Lung (tissue), 12 donors: ENCODE data around the gene SLC30A7. TPM values are rescaled to one million over a fixed set of nuclear protein-coding genes. Genes with fewer than 3 reads are reported as not detected.

Experiments
- ATAC-seq: fragments of 200-7000 bp; cut with Tn5 transposase; one replicate; pipeline ENCODE4 v1.9.1; 2020; ENCODE audit warnings: moderate number of reproducible peaks; ENCODE audit not compliant: insufficient read depth, low FRiP score
- DNase-seq, 3 donors: peaks; one replicate each; pipeline ENCODE4 v3.0.0-alpha.2; 2013 to 2017
- H3K27ac ChIP-seq, 2 donors: one replicate each; pipeline ENCODE4 v1.5.1; 2013; ENCODE audit warnings: mild to moderate bottlenecking in 2 of 2, moderate library complexity in 2 of 2, control low read depth in 1 of 2, inconsistent platforms in 1 of 2, low read depth in 1 of 2, low read length in 1 of 2
- H3K27me3 ChIP-seq, 3 donors: one replicate each; pipeline ENCODE4 v1.5.1; 2013; ENCODE audit warnings: low read length in 2 of 3; ENCODE audit not compliant: control insufficient read depth in 3 of 3, insufficient read depth in 3 of 3
- H3K36me3 ChIP-seq, 4 donors: one replicate each; pipeline ENCODE4 v1.5.1; 2013; ENCODE audit warnings: low read length in 4 of 4, mild to moderate bottlenecking in 1 of 4, moderate library complexity in 1 of 4; ENCODE audit not compliant: control insufficient read depth in 4 of 4, insufficient read depth in 4 of 4
- H3K4me1 ChIP-seq, 5 donors: one replicate each; pipeline ENCODE4 v1.5.1; 2013; ENCODE audit warnings: low read length in 5 of 5, mild to moderate bottlenecking in 2 of 5, moderate library complexity in 1 of 5; ENCODE audit not compliant: control insufficient read depth in 5 of 5, insufficient read depth in 5 of 5
- H3K4me3 ChIP-seq: one replicate; pipeline ENCODE4 v1.5.1; 2013; ENCODE audit warnings: mild to moderate bottlenecking, control low read depth, moderate library complexity
- H3K9ac ChIP-seq, 2 donors: one replicate each; pipeline ENCODE4 v1.5.1; 2013; ENCODE audit warnings: low read length in 2 of 2, control low read depth in 1 of 2; ENCODE audit not compliant: insufficient read depth in 1 of 2
- H3K9me3 ChIP-seq, 4 donors: one replicate each; pipeline ENCODE4 v1.5.1; 2013; ENCODE audit warnings: low read length in 3 of 4, mild to moderate bottlenecking in 1 of 4, moderate library complexity in 1 of 4; ENCODE audit not compliant: control insufficient read depth in 4 of 4, insufficient read depth in 3 of 4
- CTCF ChIP-seq: IDR thresholded peaks from 2 replicates; pipeline ENCODE4 v1.5.1; 2012; ENCODE audit warnings: mild to moderate bottlenecking; ENCODE audit errors: control extremely low read depth, extremely low read depth
- WGBS, 2 donors: extraction: QIAGEN DNeasy Blood & Tissue Kit; methylation state at CpG; one replicate each; pipeline ENCODE4 v1.1.7; 2013; 5-methylcytosine and 5-hydroxymethylcytosine counted together
- polyA plus RNA-seq, 2 donors: library from polyadenylated mRNA; stranded (reverse); fragments of 200-250 nt; gene quantifications; one replicate each; pipeline ENCODE4 v1.2.1, GENCODE V29; 2013
- total RNA-seq, 2 donors: library from RNA; depleted of rRNA in 1 of 2; stranded (reverse); fragments of >200 nt in 1 of 2; gene quantifications; one replicate each; pipeline ENCODE4 v1.2.1, GENCODE V29; 2014 to 2021
- donor health status: control.
- donor health status: control.
- donor health status: Bipolar disorder and iron deficiency.
- donor health status: healthy.
- donor health status: DM: yes; HTN: yes; CAD: no.

SLC30A7 gene
- total and polyA plus RNA-seq, 4 donors, result 7.6 to 33.9 (median 19.6) TPM

- Histone ChIP-seq H3K4me3 (no peak overlapping the region), H3K9me3 (no peaks in the 10 kb centered on the region), H3K4me1 (peaks cover 0 to 10% (median 0%) of the 10 kb centered on the region in 5 donors), H3K27ac (no peak overlapping the region), H3K36me3 (no peaks in the 10 kb centered on the region), H3K9ac (no peak overlapping the region), H3K27me3 (peaks cover 0 to 3% (median 0%) of the 10 kb centered on the region in 3 donors)
- WGBS, 2 donors, result 17 to 22% methylated on average over 7 of the region's 7 CpGs
- DNase-seq (peak in 2 of 3 donors; percentile 70 to 75), ATAC-seq (no peak)
- peak; percentile 71 for TF ChIP-seq CTCF
These were observed 27.4 kb upstream of the SLC30A7 start for GRCh38 chr1:100868364-100868995.

GRCh38 chr1:100869996-100870395, 25.9 kb upstream of the SLC30A7 start:
- TF ChIP-seq CTCF, result no peak
- no peak overlapping the region for H3K9ac ChIP-seq
- H3K27ac ChIP-seq, result no peak overlapping the region
- DNase-seq (no peak), ATAC-seq (no peak)
- H3K4me1 ChIP-seq, result peaks cover 0 to 10% (median 0%) of the 10 kb centered on the region in 5 donors
- H3K36me3 ChIP-seq, result peaks cover 0 to 2% (median 0%) of the 10 kb centered on the region in 4 donors
- no peaks in the 10 kb centered on the region for H3K27me3 ChIP-seq
- WGBS, 2 donors, result 78 to 90% methylated on average over 2 of the region's 2 CpGs
- H3K4me3 ChIP-seq, result no peak overlapping the region
- H3K9me3 ChIP-seq, result no peaks in the 10 kb centered on the region

- no peak for ATAC-seq
- Histone ChIP-seq H3K9me3 (no peaks in the 10 kb centered on the region), H3K27ac (no peak overlapping the region), H3K4me1 (peaks cover 0 to 2% (median 0%) of the 10 kb centered on the region in 5 donors), H3K4me3 (no peak overlapping the region), H3K36me3 (peaks cover 3 to 14% (median 5%) of the 10 kb centered on the region in 4 donors), H3K9ac (no peak overlapping the region), H3K27me3 (no peaks in the 10 kb centered on the region)
- 79% methylated on average over 2 of the region's 2 CpGs for WGBS, 2 donors
- no peak for TF ChIP-seq CTCF
- no peak for DNase-seq
These were observed 21.5 kb upstream of the SLC30A7 start for GRCh38 chr1:100874433-100874832.
